GM12872 (cell line): Measurements from ENCODE around the gene CDH16.

Source experiments
- CTCF ChIP-seq: IDR thresholded peaks from 3 replicates; pipeline ENCODE4 v1.5.1; 2011; ENCODE audit warnings: low read depth, mild to moderate bottlenecking, low read length, moderate library complexity; ENCODE audit not compliant: insufficient read depth

CDH16 gene

GRCh38 chr16:66899310-66899944 is 19.3 kb downstream of the CDH16 start:
- TF ChIP-seq CTCF: no peak

- no peak for TF ChIP-seq CTCF
Observed at GRCh38 chr16:66898933-66899309, 19.8 kb downstream of the CDH16 start.

- no peak for TF ChIP-seq CTCF
Observed at GRCh38 chr16:66898207-66898606, 20.5 kb downstream of the CDH16 start.

- no peak for TF ChIP-seq CTCF
Observed at GRCh38 chr16:66895999-66896398, 22.7 kb downstream of the CDH16 start.

GRCh38 chr16:66895689-66895979 is 23.1 kb downstream of the CDH16 start:
- TF ChIP-seq CTCF: no peak

GRCh38 chr16:66894948-66895688 is 23.6 kb downstream of the CDH16 start:
- TF ChIP-seq CTCF: peak; percentile 95

GRCh38 chr16:66894055-66894454 is 24.6 kb downstream of the CDH16 start:
- no peak for TF ChIP-seq CTCF

GRCh38 chr16:66891797-66892196 is 26.9 kb downstream of the CDH16 start:
- no peak for TF ChIP-seq CTCF
